GM21529 (cell line): ENCODE measurements around the gene RNFT2.
"Not testable (repeated sequence)": the region's sequence is repeated elsewhere in the genome, so short reads cannot be mapped to it uniquely, and the experiment has no call there.

Source experiments
- ATAC-seq: cut with Tn5 transposase; IDR thresholded peaks from one replicate; pipeline ENCODE4 v1.9.1; 2021; ENCODE audit not compliant: unreplicated experiment

Gene RNFT2

DNA sequence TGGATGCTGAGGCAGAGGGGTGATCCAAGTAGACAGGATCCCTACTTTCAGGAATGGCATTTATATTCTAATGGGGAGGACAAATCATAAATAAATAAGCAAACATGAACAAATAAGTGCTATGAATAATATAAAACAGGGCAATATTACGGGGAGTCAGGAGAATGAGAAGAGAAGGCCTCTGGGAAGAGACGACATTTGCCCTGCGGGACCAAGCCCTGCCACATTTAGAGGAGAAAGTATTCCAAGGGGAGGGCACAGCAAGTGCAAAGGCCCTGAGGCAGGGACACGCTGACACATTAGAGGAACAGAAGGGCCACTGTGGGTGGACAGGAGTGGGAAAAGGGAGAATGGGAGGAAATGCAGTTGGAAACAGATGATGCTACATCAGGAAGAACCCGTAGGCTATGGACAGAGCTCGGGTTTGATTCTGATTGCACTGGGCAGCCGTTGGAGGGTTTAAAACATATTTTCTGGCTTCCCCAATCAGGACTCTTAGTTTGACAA is 1.3 kb downstream of the RNFT2 start:
- no peak for ATAC-seq

DNA sequence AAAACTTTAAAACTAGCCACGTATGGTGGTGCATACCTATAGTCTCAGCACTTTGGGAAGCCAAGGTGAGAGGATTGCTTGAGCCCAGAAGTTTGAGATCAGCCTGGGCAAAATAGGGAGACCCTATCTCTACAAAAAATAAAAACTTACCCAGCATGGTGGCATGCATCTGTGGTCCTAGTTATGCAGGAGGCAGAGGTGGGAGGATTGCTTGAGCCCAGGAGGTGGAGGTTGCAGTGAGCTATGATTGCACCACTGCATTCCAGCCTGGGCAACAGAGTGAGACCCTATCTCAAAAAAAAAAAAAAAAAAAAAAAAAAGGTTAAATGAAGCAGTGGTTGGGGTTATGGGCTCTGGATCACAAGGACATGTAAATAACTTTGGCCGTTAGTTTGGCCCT is 4.7 kb downstream of the RNFT2 start:
- not testable (repeated sequence) for ATAC-seq

DNA sequence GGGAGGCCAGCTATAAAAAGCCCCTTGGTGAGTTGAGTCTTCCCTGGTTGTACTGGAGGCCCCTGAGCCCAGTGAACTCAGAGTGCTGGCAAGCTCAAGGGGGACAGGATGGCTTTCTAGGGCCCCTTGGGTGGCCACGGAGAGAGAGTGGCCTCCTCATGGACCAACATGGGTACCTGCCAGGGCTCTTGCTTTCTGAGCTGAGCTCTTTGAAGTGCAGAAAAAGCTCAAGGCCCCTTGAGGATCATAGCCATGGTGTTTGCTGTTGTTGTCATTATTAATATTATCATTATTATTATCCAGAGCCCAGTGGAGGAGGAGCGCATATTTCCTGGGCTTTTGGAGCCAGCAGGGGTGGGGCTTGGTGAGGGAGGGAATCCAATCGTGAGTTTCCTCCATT is 6.7 kb downstream of the RNFT2 start:
- no peak for ATAC-seq

DNA sequence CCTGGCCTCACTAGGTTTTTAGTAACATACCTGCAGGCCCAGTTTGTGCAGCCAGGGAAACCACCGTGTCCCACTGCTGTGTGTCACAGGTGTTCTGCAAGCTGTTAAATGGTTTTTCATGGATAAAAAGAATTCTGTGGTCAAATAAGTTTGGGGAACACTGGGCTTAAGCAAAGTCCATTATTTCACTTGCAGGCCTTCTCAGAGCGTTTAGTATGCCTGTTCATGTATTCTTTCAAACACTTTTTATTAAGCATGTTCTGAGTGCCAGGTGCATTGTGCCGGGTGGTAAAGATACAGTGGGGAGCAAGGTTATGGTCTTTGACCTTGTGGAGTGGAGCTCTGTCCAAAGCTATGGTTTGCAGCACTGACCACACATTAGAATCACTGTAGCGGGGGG is 7.4 kb downstream of the RNFT2 start:
- no peak for ATAC-seq

DNA sequence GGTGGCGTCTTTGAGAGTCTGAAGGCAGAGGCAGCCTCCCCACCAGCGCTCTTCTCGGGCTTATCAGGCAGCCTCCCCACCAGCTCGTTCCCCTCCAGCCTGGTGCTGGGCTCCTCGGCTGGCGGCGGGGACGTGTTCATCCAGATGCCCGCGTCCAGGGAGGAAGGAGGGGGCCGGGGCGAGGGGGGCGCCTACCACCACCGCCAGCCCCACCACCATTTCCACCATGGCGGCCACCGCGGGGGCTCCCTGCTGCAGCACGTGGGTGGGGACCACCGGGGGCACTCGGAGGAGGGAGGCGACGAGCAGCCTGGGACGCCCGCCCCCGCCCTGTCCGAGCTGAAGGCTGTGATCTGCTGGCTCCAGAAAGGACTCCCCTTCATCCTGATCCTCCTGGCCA is 11.8 kb downstream of the RNFT2 start:
- no peak for ATAC-seq

DNA sequence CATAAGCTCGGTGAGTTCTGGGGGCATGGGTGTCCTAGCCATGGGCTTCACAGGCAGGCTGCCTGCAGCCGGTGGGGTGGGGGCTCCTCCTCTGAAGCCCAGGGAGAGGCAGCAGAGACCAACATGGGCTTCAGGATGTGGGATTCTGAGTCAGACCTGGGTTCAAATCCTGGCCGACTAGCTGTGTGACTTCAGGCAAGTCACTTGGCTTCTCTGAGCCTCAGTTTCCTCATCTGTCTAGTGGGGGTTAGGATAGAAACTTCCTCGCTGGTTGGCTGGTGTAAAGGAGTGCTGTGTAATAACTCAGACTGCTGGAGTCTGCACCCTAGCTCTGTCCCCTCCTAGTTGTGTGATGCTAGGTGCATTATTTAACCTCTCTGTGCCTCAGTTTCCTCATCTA is 12.2 kb downstream of the RNFT2 start:
- no peak for ATAC-seq

DNA sequence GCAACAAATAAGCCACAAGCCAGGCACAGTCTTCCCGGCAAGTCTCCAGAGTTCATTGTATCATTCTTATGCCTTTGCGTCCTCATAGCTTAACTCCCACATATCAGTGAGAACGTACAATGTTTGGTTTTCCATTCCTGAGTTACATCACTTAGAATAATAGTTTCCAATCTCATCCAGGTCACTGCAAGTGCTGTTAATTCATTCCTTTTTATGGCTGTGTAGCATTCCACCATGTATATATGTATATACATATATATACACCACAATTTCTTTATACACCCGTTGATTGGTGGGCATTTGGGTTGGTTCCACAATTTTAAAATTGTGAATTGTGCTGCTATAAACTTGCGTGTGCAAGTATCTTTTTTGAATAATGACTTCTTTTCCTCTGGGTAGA is 16.0 kb downstream of the RNFT2 start:
- ATAC-seq, result not testable (repeated sequence)

DNA sequence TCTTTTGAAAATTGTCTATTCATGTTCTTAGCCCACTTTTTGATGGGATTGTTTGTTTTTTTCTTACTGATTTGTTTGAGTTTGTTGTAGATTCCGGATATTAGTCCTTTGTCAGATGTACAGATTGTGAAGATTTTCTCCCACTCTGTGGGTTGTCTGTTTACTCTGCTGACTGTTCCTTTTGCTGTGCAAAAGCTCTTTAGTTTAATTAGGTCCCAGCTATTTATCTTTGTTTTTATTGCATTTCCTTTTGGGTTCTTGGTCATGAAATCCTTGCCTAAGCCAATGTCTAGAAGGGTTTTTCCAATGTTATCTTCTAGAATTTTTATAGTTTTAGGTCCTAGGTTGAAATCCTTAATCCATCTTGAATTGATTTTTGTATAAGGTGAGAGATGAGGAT is 16.7 kb downstream of the RNFT2 start:
- ATAC-seq, result not testable (repeated sequence)

DNA sequence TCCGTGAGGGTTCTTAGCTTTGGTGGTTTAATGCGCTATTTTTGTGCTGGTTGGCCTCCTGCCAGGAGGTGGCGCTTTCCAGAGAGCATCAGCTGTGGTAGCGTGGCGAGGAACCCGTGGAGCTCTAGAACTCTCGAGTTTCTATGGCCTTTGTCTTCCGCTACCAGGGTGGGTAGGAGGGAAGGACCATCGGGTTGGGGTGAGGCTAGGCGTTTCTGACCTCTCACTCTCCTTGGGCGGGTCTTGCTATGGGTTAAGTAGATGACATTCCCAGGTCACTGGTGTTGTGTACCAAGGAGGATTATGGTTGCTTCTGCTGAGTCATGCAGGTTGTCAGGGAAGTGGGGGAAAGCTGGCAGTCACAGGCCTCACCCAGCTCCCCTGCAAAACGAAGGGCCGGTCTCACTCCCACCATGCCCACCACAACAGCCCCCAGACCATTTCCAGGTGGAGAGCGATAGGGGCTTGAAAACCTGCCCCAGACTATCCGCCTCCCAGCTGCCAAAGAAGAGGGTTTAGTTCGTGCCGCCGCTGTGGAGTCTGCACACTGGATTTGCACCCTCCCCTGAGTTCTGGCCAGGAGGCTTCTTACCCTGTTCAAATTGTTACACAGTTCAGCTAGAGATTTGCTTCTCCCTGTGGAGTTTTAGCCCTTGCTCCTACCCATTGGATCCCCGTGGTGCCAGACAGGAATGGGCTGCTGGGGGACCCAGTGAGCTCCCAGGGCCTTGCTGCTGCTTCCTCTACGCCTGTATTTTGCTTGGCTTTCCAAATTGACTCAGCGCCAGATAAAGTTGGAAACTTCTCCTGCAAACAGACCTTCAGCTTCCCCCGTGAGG is 21.9 kb downstream of the RNFT2 start:
- no peak for ATAC-seq

DNA sequence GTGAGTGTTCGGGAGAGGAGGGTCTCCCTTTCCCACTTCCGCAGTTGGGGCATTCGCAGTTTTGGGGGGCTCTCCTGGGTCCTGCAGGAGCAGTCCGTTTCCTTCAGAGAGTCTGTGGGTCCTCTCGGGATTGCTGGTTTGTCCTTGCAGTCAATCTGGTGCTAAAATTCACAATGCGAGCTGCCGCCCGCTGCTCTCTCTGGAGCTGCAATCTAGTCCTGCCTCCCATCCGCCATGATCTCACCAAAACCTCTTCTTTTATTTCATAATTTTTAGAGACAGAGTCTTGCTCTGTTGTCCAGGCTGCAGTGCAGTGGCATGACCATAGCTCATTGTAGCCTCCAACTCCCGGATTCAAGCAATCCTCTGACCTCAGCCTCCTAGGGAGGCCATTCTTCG is 22.5 kb downstream of the RNFT2 start:
- no peak for ATAC-seq

DNA sequence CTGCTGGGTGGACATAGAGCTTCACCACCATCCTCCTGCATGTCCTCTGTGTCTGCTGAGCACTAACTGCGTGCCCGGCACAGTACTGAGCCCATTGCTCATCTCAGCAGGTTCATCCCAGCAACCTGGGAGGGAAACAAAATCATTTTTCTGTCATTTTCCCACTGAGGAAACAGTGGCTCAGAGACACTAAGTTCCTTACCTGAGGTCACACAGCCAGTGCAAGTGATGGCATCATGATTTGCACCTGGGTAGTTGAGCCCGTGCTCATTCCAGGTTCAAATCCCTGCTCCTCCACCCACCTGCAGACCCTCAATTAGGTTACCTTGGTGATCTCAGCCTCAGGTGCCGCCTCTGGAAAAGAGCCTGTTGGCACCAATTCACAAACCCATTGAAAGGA is 23.4 kb downstream of the RNFT2 start:
- ATAC-seq, result no peak

DNA sequence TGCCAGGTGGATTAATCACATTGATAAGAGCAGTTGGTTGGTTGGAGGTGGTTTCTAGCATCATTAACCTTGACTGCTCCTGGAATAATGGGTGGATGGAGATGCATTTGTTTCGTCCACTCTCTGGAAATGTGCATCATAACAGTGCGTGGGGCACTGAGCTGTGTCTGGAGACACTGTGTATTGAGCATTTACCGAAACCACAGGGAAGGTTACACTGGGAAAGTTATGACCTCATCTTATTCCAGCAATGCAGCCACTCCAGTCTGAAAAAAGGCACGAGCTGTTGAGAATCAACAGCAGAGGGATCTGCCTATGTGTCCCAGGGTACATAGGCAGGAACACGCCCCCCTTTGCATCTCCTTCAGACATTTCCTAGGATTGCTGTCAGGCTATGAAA is 27.2 kb downstream of the RNFT2 start:
- no peak for ATAC-seq

DNA sequence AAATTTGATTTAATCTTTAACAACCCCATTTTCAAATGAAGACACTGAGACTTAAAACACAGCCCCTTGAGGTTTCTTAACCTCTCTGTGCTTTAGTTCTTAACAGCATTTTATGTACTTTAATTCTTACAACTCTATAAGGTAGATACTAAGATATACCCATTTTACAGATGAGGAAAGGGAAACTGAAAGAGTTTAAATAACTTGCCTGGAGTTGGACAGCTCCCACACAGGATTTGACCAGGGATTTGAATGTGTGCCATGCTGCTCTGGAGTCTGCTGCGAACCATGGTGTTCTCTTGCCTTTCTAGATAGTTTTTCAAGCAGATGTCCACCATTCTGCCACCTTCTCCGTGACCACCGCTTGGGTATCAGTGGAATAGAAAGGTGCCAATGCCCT is 28.2 kb downstream of the RNFT2 start:
- no peak for ATAC-seq

DNA sequence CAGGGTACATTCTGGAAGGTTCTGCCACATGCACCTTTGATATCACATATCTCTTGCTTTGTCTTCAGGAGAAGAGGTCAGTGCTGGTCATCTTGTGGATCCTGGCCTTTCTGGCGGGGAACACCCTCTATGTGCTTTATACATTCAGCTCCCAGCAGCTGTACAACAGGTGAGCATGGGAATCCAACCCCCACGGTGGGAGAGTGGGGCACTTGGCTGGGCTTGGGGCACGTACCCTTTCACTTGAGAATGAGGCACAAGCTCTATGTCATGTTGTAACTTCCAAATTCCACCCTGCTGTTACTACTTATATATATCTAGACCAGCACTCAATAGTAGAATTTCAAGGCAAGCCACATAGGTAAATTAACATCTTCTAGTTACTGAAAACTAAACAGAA is 28.6 kb downstream of the RNFT2 start:
- no peak for ATAC-seq

DNA sequence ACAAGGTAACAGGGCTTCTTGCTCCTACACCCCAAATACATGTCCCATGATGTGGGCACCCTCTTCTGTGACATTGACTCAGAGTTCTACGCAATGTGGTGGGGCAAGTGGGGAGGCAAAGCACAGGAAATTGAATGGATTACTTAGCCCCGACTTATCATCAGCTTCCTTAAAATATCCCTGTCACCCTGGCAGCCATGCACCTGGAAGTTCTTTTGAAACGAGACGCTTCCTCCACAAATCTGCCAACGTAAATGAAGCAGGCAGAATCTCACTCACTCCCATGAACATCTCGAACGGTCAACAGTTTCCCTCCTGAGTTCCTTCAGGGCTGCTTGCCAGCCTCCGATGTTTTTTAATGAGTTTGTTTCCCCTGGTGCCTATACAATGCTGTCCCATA is 33.5 kb downstream of the RNFT2 start:
- no peak for ATAC-seq

DNA sequence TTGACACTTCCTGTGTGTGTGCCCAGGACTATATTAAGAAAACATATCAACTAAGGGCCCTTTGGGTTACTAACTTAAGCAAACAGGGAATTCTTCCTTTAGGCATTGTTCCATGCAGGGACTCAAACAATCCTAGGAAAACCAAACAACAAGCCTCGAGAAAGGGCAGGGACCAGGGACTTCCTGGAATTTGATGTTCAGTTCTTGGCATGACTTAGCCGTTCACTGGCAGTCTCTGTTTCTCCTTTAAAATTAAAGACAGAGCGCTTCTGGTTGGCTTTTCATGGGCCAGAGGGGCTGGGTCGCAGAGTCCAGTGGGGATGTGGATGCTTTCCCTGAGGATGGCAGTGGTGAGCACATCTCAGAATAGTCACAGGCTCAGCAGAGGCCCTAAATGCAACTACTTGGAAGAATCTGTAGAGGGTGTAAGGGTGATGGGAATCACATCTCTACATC is 35.2 kb downstream of the RNFT2 start:
- no peak for ATAC-seq

DNA sequence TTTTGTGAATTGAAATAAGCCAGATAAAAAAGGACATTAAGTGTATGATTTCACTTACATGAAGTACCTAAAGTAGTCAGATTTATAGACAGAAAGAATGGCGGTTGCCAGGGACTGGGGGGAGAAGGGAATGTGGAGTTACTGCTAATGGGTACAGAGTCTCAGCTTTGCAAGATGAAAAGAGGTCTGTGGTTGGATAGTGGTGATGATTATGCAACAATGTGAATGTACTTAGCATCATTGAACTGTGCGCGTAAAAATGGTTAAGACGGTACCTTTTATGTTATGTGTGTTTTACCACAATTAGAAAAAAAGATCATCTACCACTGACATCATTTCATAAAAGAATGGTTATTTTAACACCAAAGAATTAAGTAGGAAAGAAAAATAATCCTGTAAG is 35.9 kb downstream of the RNFT2 start:
- ATAC-seq, result no peak

DNA sequence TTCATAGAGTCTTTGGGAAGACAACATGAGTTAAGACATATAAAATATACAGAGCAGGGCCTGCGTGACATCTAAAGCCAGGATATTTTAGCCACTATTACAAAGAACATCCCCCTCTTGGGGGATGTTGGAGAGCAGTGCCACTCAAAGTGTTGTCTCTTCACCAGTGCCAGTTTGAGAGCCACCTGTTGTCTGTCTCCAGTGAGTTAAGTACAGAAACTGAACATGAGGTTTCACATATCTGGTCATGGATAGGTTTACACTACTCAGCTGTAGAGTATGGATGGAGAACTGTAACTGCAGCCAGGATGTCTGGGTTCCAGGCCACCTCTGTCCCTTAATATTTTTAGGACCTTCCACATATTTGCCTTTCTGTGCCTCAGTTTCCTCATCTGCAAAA is 39.1 kb downstream of the RNFT2 start:
- no peak for ATAC-seq

DNA sequence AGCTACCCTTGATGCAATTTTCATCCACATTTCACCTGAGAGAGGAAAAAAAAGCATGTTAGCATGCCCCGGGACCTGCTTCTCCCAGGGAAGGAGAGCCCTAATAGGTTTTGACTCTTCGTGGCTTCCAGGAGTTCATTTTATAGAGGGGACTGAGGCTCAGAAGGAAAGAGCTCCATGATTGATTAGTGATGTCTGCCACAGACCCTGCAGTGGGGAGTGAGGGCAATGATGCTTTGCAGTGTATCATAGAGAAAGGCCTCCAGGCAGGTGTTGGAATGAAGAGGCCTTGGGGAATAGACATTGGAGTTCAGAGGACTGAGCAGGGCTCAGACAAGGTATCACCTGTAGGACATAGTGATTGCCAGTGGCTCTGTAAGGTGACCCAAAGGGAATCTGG is 41.5 kb downstream of the RNFT2 start:
- ATAC-seq, result no peak

DNA sequence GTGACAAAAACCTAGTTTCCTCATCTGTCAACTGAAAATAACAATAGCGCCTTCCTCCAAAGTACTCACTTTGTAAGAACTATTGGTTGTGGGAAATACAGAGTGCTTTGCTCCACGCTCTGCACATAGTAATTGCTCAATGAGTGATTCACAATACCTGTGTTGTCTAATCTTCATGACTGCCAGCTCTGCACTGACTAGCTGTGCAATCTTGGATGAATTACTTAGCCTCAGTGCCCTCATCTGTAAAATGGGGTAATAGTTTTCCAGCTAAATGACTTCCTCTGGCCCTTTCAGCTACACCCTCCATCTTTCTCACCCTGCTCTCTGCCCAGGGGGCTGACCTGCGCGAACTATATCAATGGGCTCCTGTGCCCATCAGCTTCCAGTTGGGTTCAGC is 42.8 kb downstream of the RNFT2 start:
- ATAC-seq, result no peak

DNA sequence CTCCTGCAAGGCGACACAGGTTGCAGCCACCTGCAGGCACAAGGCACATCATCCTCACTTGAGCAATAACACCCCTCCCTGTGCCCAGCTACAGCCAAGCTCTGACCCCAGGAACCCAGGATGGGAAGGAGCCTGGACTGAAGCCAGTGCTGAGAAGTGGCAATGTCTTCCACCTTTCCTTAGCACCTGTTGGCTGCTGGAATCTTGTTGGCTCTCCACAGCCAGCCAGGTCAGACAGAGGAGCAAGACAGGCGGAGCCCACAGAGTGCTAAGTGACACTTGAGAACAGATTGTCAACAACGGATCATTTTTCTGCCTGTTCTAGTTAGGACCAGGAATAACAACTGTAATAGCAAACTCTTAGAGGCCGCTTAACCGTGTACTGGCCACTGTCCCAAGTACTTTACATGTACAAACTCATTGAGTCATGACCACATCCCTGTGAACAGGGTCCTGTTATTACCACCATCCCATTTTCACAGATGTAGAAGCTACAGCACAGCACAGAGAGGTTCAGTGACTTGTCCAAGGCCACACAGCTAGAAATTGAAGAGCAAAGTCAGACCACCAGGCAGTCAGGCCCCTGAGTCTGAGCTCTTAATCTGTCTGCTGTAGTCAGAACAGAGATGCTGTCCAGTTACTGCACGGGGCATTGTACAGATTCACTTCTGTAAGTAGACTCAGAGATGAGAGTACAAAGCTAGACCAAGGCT is 45.6 kb downstream of the RNFT2 start:
- ATAC-seq, result no peak

DNA sequence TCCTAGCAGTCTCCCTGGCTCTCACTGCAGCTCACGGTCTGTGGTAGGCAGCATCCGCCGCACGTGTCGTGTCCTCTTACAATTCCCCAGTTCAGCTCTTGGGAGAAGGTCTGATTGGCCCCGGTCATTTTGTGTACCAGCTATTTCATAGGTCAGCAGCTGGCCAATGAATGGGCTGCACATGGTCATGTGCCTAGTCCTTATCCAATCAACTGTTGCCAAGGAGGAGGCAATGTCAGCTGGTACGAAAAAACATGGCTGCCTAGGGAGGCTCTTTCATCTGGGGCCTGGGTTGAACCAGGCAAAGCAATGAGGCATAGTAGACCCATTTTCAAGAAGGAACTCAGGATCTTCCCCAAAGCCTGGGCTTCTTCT is 46.1 kb downstream of the RNFT2 start:
- ATAC-seq, result no peak
